Heart left ventricle (tissue), 16 donors: ENCODE results near the gene SRC. TPM values are rescaled to one million over a fixed set of nuclear protein-coding genes. Genes with fewer than 3 reads are reported as not detected.

Experiments used
- ATAC-seq, 4 donors: fragments of 200-7000 bp; cut with Tn5 transposase; one replicate each; pipeline ENCODE4 v1.9.1; 2020 to 2022; ENCODE audit warnings: moderate library complexity in 4 of 4, mild to moderate bottlenecking in 3 of 4, moderate number of reproducible peaks in 1 of 4
- DNase-seq, 5 donors: peaks; one replicate each; pipeline ENCODE4 v3.0.0-alpha.2; 2020
- H3K27ac ChIP-seq, 12 donors: fragments of 200-600 bp; sonication (generic) in 4 of 12; one replicate each; pipeline versions ENCODE4 v1.5.0 to v1.8.0; 2016 to 2022; ENCODE audit warnings: mild to moderate bottlenecking in 2 of 12
- H3K27me3 ChIP-seq, 9 donors: fragments of 200-600 bp; sonication (generic) in 2 of 9; one replicate each; pipeline versions ENCODE4 v1.5.1 to v1.8.0; 2016 to 2022; ENCODE audit warnings: mild to moderate bottlenecking in 3 of 9
- H3K36me3 ChIP-seq, 9 donors: fragments of 200-600 bp; sonication (generic) in 2 of 9; one replicate each; pipeline versions ENCODE4 v1.5.0 to v1.8.0; 2018 to 2022; ENCODE audit warnings: mild to moderate bottlenecking in 2 of 9
- H3K4me1 ChIP-seq, 12 donors: fragments of 200-600 bp; sonication (generic) in 4 of 12; one replicate each; pipeline versions ENCODE4 v1.5.0 to v1.8.0; 2016 to 2022; ENCODE audit warnings: mild to moderate bottlenecking in 3 of 12
- H3K4me3 ChIP-seq, 12 donors: fragments of 200-600 bp; sonication (generic) in 4 of 12; one replicate each; pipeline versions ENCODE4 v1.5.0 to v1.8.0; 2017 to 2022; ENCODE audit warnings: mild to moderate bottlenecking in 9 of 12, moderate library complexity in 4 of 12
- H3K9me3 ChIP-seq, 12 donors: fragments of 200-600 bp; sonication (generic) in 4 of 12; one replicate each; pipeline versions ENCODE4 v1.5.0 to v1.8.0; 2016 to 2022; ENCODE audit warnings: mild to moderate bottlenecking in 1 of 12
- POLR2A ChIP-seq, 2 donors: fragments of 450-650 bp; IDR thresholded peaks; one replicate each; pipeline ENCODE4 v1.6.1; 2017; ENCODE audit warnings: antibody characterized with exemption in 2 of 2, mild to moderate bottlenecking in 2 of 2, moderate library complexity in 2 of 2
- WGBS, 4 donors: extraction: QIAGEN DNeasy Blood & Tissue Kit in 2 of 4; methylation state at CpG; one replicate each; pipeline versions ENCODE4 v1.1.5 to v1.1.7; 2013 to 2018; 5-methylcytosine and 5-hydroxymethylcytosine counted together
- intact Hi-C, 10 donors: fragments of 100-400 bp; cut with DNase I; formaldehyde crosslinking; loops; one replicate each; pipeline versions ENCODE4 v1.11.1 to v1.14.2; 2022
- polyA plus RNA-seq, 2 donors: library from polyadenylated mRNA; stranded (reverse); fragments of 200-250 nt; gene quantifications; one replicate each; pipeline ENCODE4 v1.2.3, GENCODE V29; 2013
- total RNA-seq, 9 donors: library from RNA; depleted of rRNA in 2 of 9; stranded (reverse); fragments of >200 nt in 2 of 9; fragmentation: NEBNext Ultra II Directional in 3 of 9; extraction: Animal tissue kit (Norgen Biotek cat#: 25700) in 3 of 9; gene quantifications; one replicate each; pipeline versions ENCODE4 v1.1.0 to v1.2.4, GENCODE V29; 2016 to 2023
- TF ChIP-seq, protein P1 (sequence below), 12 donors: fragments of 200-600 bp; sonication (generic) in 4 of 12; IDR thresholded peaks; one replicate each; pipeline versions ENCODE4 v1.5.0 to v1.8.0; 2018 to 2022; ENCODE audit warnings: antibody characterized with exemption in 12 of 12, mild to moderate bottlenecking in 5 of 12
- donor health status: ischemic (EF 13 %, LVEDD 7.1; RV severe dilation, severe dysfunction).
- donor health status: healthy with polysubstance abuse.
- donor health status: DM: no; HTN: yes; CAD: no.
- donor health status: DM: no; HTN: no; CAD: no.
- donor health status: ischemic (EF 25% LVEDD 6.9; RV normal size, moderate dysfunction).
- donor health status: ischemic (EF 25% LVEDD 5.7; RV mildly dilated, moderate dysfunction).
- donor health status: healthy.
- donor health status: DM: yes; HTN: yes; CAD: no.
- donor health status: ischemic (EF 35%, LVEDD 5.7; RV mildly dilated, moderate dysfunction).
- donor health status: nonischemic (EF 11% LVEDD 7.7; RV severe dilation, severe dysfunction).
- donor health status: DM: yes; HTN: yes; CAD: no.
- donor health status: PGD.
- donor health status: ischemic (EF 29% LVEDD 5.4; RV normal size, mild dysfunction).
- donor health status: nonischemic (EF 23%, LVEDD 6.1; RV moderate dilation, normal function).

The SRC gene
- total and polyA plus RNA-seq, 11 donors: 2.5 to 19.9 (median 5.1) TPM

DNA sequence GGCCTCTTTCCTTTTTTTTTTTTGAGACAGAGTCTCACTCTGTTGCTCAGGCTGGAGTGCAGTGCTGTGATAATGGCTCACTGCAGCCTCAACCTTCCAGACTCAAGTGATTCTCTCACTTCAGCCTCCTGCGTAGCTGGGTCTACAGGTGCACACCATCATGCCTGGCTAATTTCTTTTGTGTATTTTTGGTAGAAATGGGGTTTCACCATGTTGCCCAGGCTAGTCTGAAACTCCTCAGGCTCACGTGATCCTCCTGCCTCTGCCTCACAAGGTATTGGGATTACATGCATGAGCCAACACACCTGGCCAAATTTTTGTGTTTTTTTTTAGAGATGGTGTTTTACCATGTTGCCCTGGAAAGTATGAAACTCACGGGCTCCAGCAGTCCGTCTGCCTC, 29.3 kb downstream of the SRC start:
- no peaks in the 10 kb centered on the region for H3K27me3 ChIP-seq
- H3K4me3 ChIP-seq: no peak overlapping the region
- H3K27ac ChIP-seq: no peak overlapping the region
- 96 to 97% (median 96%) methylated on average over 4 of the region's 4 CpGs for WGBS, 4 donors
- ATAC-seq: no peak
- DNase-seq: no peak
- H3K36me3 ChIP-seq: no peaks in the 10 kb centered on the region
- H3K4me1 ChIP-seq: peaks cover 0 to 15% (median 0%) of the 10 kb centered on the region in 12 donors
- no peak for TF ChIP-seq POLR2A (IDR thresholded peaks at IDR 0.05)
- TF ChIP-seq, protein P1, sequence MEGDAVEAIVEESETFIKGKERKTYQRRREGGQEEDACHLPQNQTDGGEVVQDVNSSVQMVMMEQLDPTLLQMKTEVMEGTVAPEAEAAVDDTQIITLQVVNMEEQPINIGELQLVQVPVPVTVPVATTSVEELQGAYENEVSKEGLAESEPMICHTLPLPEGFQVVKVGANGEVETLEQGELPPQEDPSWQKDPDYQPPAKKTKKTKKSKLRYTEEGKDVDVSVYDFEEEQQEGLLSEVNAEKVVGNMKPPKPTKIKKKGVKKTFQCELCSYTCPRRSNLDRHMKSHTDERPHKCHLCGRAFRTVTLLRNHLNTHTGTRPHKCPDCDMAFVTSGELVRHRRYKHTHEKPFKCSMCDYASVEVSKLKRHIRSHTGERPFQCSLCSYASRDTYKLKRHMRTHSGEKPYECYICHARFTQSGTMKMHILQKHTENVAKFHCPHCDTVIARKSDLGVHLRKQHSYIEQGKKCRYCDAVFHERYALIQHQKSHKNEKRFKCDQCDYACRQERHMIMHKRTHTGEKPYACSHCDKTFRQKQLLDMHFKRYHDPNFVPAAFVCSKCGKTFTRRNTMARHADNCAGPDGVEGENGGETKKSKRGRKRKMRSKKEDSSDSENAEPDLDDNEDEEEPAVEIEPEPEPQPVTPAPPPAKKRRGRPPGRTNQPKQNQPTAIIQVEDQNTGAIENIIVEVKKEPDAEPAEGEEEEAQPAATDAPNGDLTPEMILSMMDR (IDR thresholded peaks at IDR 0.05): no peak
- H3K9me3 ChIP-seq: no peaks in the 10 kb centered on the region
- intact Hi-C loops: no loop called here

DNA sequence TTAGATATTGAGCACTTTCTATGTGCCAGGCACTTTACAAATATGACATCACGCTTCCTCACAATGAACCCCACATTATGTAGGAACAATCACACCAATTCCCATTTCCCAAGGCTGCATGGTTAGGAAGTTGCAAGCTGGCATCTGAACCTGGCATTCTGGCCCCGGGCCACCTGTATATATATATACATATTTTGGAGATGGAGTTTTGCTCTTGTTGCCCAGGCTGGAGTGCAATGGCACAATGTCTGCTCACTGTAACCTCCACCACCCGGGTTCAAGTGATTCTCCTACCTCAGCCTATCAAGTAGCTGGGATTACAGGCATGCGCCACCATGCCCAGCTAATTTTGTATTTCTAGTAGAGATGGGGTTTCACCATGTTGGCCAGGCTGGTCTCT, 30.4 kb downstream of the SRC start:
- intact Hi-C loops: no loop called here
- Histone ChIP-seq H3K4me1 (peaks cover 0 to 15% (median 0%) of the 10 kb centered on the region in 12 donors), H3K27ac (no peak overlapping the region), H3K27me3 (no peaks in the 10 kb centered on the region), H3K4me3 (no peak overlapping the region), H3K9me3 (no peaks in the 10 kb centered on the region), H3K36me3 (no peaks in the 10 kb centered on the region)
- no peak for DNase-seq
- TF ChIP-seq, protein P1 (IDR thresholded peaks at IDR 0.05): no peak
- TF ChIP-seq POLR2A (IDR thresholded peaks at IDR 0.05): no peak
- 85 to 95% (median 93%) methylated on average over 4 of the region's 4 CpGs for WGBS, 4 donors
- no peak for ATAC-seq

DNA sequence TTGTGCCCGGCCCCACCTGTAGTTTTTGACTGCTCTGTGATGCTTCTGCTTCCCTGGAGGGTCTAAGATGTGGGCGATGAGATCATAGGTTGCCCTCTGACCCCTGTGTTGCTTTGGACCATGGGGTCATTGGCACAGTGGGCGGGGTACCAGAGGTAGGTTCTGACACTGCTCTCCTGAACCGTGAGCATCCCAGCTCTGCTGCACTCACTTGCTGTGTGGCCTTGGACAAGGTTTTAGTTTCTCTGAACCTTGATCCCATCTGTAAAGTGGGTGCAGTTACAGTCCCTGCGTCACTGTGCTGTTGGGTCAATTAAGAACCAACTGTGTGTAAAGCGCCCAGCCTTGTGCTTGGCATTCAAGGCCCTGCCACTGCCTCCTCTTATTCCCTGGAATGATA, 30.9 kb downstream of the SRC start:
- Histone ChIP-seq H3K36me3 (no peaks in the 10 kb centered on the region), H3K4me3 (no peak overlapping the region), H3K4me1 (peaks cover 0 to 18% (median 0%) of the 10 kb centered on the region in 12 donors), H3K27me3 (no peaks in the 10 kb centered on the region), H3K9me3 (no peaks in the 10 kb centered on the region), H3K27ac (no peak overlapping the region)
- TF ChIP-seq, protein P1 (IDR thresholded peaks at IDR 0.05): no peak
- TF ChIP-seq POLR2A (IDR thresholded peaks at IDR 0.05): no peak
- intact Hi-C loops: no loop called here
- ATAC-seq: no peak
- 78 to 96% (median 88%) methylated on average over 6 of the region's 6 CpGs for WGBS, 4 donors
- DNase-seq: no peak

DNA sequence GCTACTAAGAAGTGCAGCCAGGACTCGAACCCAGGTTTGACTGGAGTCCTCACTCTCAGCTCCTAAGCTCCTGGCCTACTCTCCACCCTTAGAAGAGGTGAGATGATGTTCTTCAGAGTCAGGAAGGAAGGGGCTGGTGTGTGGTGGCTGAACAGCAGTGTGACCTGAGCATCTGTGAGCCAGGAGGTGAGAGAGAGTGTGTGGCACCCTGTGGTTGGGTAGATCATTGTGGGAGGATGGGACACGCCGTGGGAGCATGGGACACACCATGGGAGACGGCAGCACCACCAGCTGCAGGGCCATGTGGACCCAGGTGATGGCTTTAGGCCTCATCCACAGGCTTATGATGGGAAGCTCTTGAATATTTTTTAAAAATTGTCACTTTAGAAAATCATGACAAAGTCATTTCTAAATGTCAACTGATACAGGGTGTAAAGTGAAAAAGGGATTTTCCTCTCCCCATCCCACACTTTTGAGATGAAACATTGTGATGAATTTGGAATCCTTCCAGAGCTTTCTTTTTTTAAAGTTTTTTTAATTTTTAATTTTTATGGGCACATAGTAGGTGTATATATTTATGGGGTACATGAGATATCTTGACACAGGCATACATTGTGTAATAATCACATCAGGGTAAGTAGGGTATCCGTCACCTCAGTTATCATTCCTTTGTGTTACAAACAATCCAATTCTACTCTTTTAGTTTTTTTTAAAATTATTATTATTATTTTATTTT, 31.6 kb downstream of the SRC start:
- Histone ChIP-seq H3K4me3 (no peak overlapping the region), H3K27me3 (no peaks in the 10 kb centered on the region), H3K36me3 (no peaks in the 10 kb centered on the region), H3K9me3 (no peaks in the 10 kb centered on the region), H3K27ac (no peak overlapping the region), H3K4me1 (peaks cover 0 to 25% (median 0%) of the 10 kb centered on the region in 12 donors)
- 87 to 93% (median 89%) methylated on average over 5 of the region's 5 CpGs for WGBS, 4 donors
- no peak for DNase-seq
- TF ChIP-seq, protein P1 (IDR thresholded peaks at IDR 0.05): no peak
- TF ChIP-seq POLR2A (IDR thresholded peaks at IDR 0.05): no peak
- ATAC-seq: no peak
- intact Hi-C loops: no loop called here
